K562 (cell line): ENCODE data around the gene HMGA1. TPM values are rescaled to one million over a fixed set of nuclear protein-coding genes. Genes with fewer than 3 reads are reported as not detected.

ENCODE experiments used
- ATAC-seq: fragments of 200-7000 bp; cut with Tn5 transposase; 3 replicates; pipeline ENCODE4 v1.9.1; 2020; ENCODE audit warnings: moderate library complexity
- BruUV-seq: library from RNA; stranded (reverse); fragments of 400-500 nt; replicated peaks from 2 replicates; lab custom pipeline; 2021; lab: Mats Ljungman, UMichigan
- CTCF ChIA-PET: fragments of 300-600 bp; formaldehyde crosslinking; extraction: SDS; loops from one replicate; lab custom pipeline; 2021; ENCODE audit warnings: low intra/inter-chr PET ratio; lab: Yijun Ruan, JAX
- POLR2A ChIA-PET: fragments of 300-600, 350-650 bp; sonication (Branson Sonifier 250); formaldehyde crosslinking; extraction: SDS; loops from one replicate; lab custom pipeline; 2021; ENCODE audit warnings: antibody characterized with exemption, inconsistent platforms; lab: Yijun Ruan, JAX
- DNase-seq, 4 experiments: peaks; one replicate each; pipeline versions ENCODE4 v3.0.0 to v3.0.0-alpha.2; 2011 to 2018; ENCODE audit warnings: low spot score in 3 of 4, mixed read lengths in 3 of 4; ENCODE audit errors: extremely low read depth in 1 of 4
- FAIRE-seq: peaks from 2 replicates; lab custom pipeline; 2011; peaks lifted over from hg19 to GRCh38; lab: Jason Lieb, UNC
- H2AFZ ChIP-seq: 2 replicates; pipeline ENCODE4 v1.6.0; 2011; ENCODE audit warnings: low read depth, low read length, control low read depth, inconsistent platforms
- H3K27ac ChIP-seq: fragments of 200-600 bp; 3 replicates; pipeline ENCODE4 v1.8.0; 2011; ENCODE audit warnings: low read depth, mild to moderate bottlenecking, control low read depth, inconsistent platforms, low read length, moderate library complexity, mixed read lengths; ENCODE audit errors: extremely low read depth
- H3K27me3 ChIP-seq, 2 experiments: fragments of 300-600 bp in 1 of 2; 2 replicates in 1 of 2; 3 replicates in 1 of 2; pipeline versions ENCODE4 v1.6.0 to v1.8.0; 2011; ENCODE audit warnings: inconsistent platforms in 2 of 2, low read length in 2 of 2, mild to moderate bottlenecking in 1 of 2, mixed read lengths in 1 of 2, moderate library complexity in 1 of 2; ENCODE audit not compliant: control insufficient read depth in 2 of 2, insufficient read depth in 2 of 2
- H3K36me3 ChIP-seq: fragments of 300-600 bp; 3 replicates; pipeline ENCODE4 v1.8.0; 2011; ENCODE audit warnings: mild to moderate bottlenecking, low read length, inconsistent platforms; ENCODE audit not compliant: control insufficient read depth, insufficient read depth
- H3K4me1 ChIP-seq, 2 experiments: fragments of 200-600 bp in 1 of 2; replicated peaks in 1 of 2; 2 replicates in 1 of 2; 3 replicates in 1 of 2; pipeline versions ENCODE4 v1.5.1 to v1.8.0; 2011; ENCODE audit warnings: inconsistent platforms in 2 of 2, low read length in 2 of 2, mild to moderate bottlenecking in 1 of 2, mixed read lengths in 1 of 2, moderate library complexity in 1 of 2; ENCODE audit not compliant: control insufficient read depth in 2 of 2, insufficient read depth in 2 of 2
- H3K4me2 ChIP-seq: 2 replicates; pipeline ENCODE4 v1.6.1; 2011; ENCODE audit warnings: low read length, control low read depth, inconsistent platforms, mixed read lengths; ENCODE audit not compliant: insufficient read depth
- H3K4me3 ChIP-seq: fragments of 200-600 bp; sonication (generic), shearing (Covaris generic); 2 replicates; pipeline ENCODE4 v1.5.1; 2016; ENCODE audit warnings: control low read depth, inconsistent platforms
- H3K79me2 ChIP-seq: fragments of 200-600 bp; 3 replicates; pipeline ENCODE4 v1.8.0; 2011; ENCODE audit warnings: low read length, inconsistent platforms; ENCODE audit not compliant: control insufficient read depth, insufficient read depth
- H3K9ac ChIP-seq, 2 experiments: 2 replicates each; pipeline versions ENCODE4 v1.6.0 to v1.6.1; 2011; ENCODE audit warnings: low read depth in 2 of 2, low read length in 2 of 2, control low read depth in 1 of 2, inconsistent platforms in 1 of 2, mild to moderate bottlenecking in 1 of 2, mixed read lengths in 1 of 2; ENCODE audit not compliant: insufficient read depth in 1 of 2
- H3K9me1 ChIP-seq: one replicate; pipeline ENCODE4 v1.6.0; 2011; ENCODE audit warnings: inconsistent platforms, mild to moderate bottlenecking, low read length, moderate library complexity; ENCODE audit not compliant: control insufficient read depth, insufficient read depth
- H3K9me3 ChIP-seq: replicated peaks from 2 replicates; pipeline ENCODE4 v1.5.1; 2011; ENCODE audit warnings: low read depth, low read length, inconsistent platforms; ENCODE audit not compliant: control insufficient read depth, insufficient read depth
- H4K20me1 ChIP-seq: replicated peaks from 2 replicates; pipeline ENCODE4 v1.6.1; 2011; ENCODE audit warnings: low read length, inconsistent platforms, mixed read lengths; ENCODE audit not compliant: control insufficient read depth, insufficient read depth
- TSHZ1 ChIP-seq: fragments of 250-450 bp; sonication (Bioruptor Pico); IDR thresholded peaks from 2 replicates; pipeline ENCODE4 v1.4.0; 2020; ENCODE audit warnings: mild to moderate bottlenecking, moderate library complexity
- USF1 ChIP-seq: sonication (generic); formaldehyde crosslinking; IDR thresholded peaks from 2 replicates; pipeline ENCODE4 v1.9.0; 2022; ENCODE audit warnings: mild to moderate bottlenecking, missing genetic modification reagents
- WGBS: fragments of 100-300 bp; shearing (Covaris generic); methylation state at CpG from one replicate; pipeline ENCODE4 v1.1.6; 2016; ENCODE audit warnings: low coverage, mixed read lengths; ENCODE audit not compliant: insufficient coverage; ENCODE audit errors: missing lambda C conversion rate; 5-methylcytosine and 5-hydroxymethylcytosine counted together
- in situ Hi-C: fragments of 300-500 bp; cut with MboI; formaldehyde crosslinking; loops from 4 replicates; pipeline ENCODE4 v1.15.0; 2018; ENCODE audit warnings: inconsistent platforms, mixed read lengths
- intact Hi-C: fragments of 100-400 bp; cut with micrococcal nuclease; formaldehyde crosslinking; loops from 2 replicates; pipeline ENCODE4 v1.14.2; 2022
- polyA plus RNA-seq, 8 experiments: library from polyadenylated mRNA; depleted of rRNA in 4 of 8; stranded (reverse) in 5 of 8; unstranded in 3 of 8; fragments of >200 nt; fragmentation: Nextera tagmentation in 2 of 8; fragmentation: Illumina TruSeq in 1 of 8; extraction: Ambion mirVana in 2 of 8; extraction: Trizol in 1 of 8; gene quantifications; 2 replicates each; pipeline versions ENCODE4 v1.2.1 to v1.2.3, GENCODE V29; 2011 to 2014; ENCODE audit warnings: inconsistent platforms in 1 of 8, missing spikeins in 1 of 8
- total RNA-seq, 7 experiments: library from RNA; depleted of rRNA in 6 of 7; stranded (reverse); fragments of >200 nt in 6 of 7; fragmentation: Illumina TruSeq in 2 of 7; extraction: Trizol in 2 of 7; gene quantifications; 2 replicates each; pipeline versions ENCODE4 v1.2.1 to v1.2.3, GENCODE V29; 2011 to 2021; ENCODE audit warnings: low replicate concordance in 1 of 7

Gene HMGA1
- total and polyA plus RNA-seq, 9 of the 15 experiments (the other 6 are each of a cell fraction or from before 2014, with no cell fraction given), result 27.8 to 1,947 (median 594) TPM

- intact Hi-C loops (no loop called here), in situ Hi-C loops (no loop called here)
- Histone ChIP-seq H3K4me3 (no peak overlapping the region), H3K4me2 (no peak overlapping the region), H4K20me1 (no peaks in the 10 kb centered on the region), H3K9me3 (no peaks in the 10 kb centered on the region), H3K27ac (no peak overlapping the region), H3K79me2 (peaks cover 9% of the 10 kb centered on the region), H3K9me1 (no peaks in the 10 kb centered on the region), H3K36me3 (no peaks in the 10 kb centered on the region), H3K9ac (peak overlapping the region in 1 of 2 experiments; percentile 65; a peak in 1 of 4 replicates), H3K4me1 (peaks cover 24 to 40% of the 10 kb centered on the region in 2 experiments), H3K27me3 (no peaks in the 10 kb centered on the region), H2AFZ (no peak overlapping the region)
- no peak for ATAC-seq
- TF ChIP-seq USF1 (CRISPR knock-in tag) (0 out of 2 replicates have a peak, but pooled peaks have one; percentile 15), TSHZ1 (CRISPR knock-in tag) (no peak)
- 83% methylated on average over 17 of the region's 17 CpGs for WGBS
- no peak for FAIRE-seq
- BruUV-seq, result no TSS peak
- CTCF ChIA-PET, result no interaction called here
- DNase-seq, result no peak
- POLR2A ChIA-PET, result interaction anchor here (0.7 to 3.3 kb wide), 2 partner anchors 8 to 13 kb away, joined by 3 to 34 read pairs; no protein-coding TSS in a partner anchor
These were observed 4.9 kb upstream of the HMGA1 start for GRCh38 chr6:34231566-34232336.
